Measurements from ENCODE around the gene PRDM2.
"Not testable (repeated sequence)": the region's sequence is repeated elsewhere in the genome, so short reads cannot be mapped to it uniquely, and the experiment has no call there.

Gene PRDM2, protein sequence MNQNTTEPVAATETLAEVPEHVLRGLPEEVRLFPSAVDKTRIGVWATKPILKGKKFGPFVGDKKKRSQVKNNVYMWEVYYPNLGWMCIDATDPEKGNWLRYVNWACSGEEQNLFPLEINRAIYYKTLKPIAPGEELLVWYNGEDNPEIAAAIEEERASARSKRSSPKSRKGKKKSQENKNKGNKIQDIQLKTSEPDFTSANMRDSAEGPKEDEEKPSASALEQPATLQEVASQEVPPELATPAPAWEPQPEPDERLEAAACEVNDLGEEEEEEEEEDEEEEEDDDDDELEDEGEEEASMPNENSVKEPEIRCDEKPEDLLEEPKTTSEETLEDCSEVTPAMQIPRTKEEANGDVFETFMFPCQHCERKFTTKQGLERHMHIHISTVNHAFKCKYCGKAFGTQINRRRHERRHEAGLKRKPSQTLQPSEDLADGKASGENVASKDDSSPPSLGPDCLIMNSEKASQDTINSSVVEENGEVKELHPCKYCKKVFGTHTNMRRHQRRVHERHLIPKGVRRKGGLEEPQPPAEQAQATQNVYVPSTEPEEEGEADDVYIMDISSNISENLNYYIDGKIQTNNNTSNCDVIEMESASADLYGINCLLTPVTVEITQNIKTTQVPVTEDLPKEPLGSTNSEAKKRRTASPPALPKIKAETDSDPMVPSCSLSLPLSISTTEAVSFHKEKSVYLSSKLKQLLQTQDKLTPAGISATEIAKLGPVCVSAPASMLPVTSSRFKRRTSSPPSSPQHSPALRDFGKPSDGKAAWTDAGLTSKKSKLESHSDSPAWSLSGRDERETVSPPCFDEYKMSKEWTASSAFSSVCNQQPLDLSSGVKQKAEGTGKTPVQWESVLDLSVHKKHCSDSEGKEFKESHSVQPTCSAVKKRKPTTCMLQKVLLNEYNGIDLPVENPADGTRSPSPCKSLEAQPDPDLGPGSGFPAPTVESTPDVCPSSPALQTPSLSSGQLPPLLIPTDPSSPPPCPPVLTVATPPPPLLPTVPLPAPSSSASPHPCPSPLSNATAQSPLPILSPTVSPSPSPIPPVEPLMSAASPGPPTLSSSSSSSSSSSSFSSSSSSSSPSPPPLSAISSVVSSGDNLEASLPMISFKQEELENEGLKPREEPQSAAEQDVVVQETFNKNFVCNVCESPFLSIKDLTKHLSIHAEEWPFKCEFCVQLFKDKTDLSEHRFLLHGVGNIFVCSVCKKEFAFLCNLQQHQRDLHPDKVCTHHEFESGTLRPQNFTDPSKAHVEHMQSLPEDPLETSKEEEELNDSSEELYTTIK (N-terminal part only)

DNA sequence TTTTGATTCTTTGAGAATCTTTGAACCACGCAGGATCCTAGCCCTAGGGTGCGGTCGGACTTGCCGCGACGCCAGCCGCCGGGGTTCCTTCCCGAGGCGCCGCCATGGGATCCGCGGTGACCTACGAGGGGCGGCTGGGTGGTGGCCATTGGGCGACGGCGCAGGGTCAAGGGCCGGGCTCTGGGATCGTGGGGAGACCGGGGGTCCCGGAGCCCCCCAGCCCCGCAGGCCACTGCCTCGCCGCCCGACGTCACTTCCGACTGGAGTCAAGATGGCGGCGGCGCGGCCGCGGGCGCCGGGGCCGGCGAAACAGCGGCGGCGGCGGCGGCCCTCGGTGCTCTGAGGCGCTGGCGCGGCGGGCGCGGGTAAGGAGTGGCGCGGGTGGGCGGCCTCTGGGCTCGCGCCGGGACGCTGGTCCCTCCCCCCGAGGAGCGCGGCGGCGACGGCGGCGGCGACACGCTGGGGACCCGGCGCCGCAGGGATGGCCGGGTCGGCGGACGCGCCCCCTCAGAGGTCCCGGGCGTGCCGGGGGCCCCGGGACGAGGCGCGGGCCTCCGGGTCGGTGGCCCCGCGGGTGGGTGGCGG, at the start of gene PRDM2:
TSS of gene PRDM2 (plus strand) at position 253 of the 585 bp plus-strand sequence. CDS start 15,418 bp downstream, outside the sequence.
- peak; percentile 45 for DNase-seq (ENCODE audit: low read depth)

DNA sequence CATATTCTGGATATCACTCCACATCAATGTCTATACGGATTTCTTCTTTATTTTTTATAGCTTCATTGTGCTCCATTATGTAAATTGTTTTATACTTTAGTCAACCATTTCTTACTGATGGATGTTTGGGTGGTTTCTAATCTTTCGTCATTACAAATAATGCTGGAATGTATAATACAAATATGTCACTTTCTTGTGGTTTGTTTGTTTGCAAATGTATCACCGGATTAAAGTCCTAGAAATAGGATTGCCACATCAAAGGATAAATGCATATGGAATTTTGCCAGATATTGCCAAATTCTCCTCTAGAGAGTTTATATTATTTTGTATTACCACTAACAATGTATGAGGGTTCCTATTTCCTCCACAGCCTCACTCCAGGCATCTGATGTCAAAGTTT, 48.7 kb upstream of the PRDM2 start:
- DNase-seq (ENCODE audit: low read depth): no peak

DNA sequence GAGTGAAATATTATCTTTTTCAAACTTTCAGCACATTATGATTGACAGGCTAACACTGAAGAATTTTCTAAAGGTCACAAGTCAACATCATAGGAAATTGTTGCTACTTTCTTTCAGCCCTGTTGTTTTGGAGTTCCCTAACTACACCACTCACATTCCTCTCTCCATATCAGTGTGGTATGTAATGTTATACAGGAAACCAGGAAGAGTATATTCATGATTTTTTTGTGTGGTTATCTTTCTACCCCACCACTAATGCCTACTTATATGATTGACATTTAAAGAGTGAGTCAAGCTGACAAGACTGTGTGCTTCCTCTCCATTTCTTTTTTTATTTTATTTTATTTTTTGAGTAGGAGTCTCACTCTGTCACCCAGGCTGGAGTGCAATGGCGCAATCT, 47.8 kb upstream of the PRDM2 start:
- DNase-seq (ENCODE audit: low read depth): no peak

DNA sequence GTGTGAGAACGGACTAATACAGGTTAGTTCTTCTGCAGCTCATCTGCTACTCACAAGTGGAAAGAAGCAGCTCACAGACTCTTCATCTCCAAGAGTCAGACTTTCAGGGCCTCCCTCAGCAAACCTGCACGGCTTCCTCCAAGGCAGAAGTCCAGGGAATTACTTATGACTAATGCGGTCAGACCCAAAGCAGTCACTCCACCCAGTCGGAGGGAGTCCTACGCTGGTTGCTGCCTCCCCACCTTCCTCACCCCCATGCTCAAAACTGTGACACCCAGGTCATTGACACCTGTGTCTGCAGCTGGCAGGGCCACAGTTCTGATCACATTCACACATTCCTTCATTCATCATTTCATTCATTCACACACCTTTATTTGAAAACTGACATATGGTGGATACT, 38.4 kb upstream of the PRDM2 start:
- no peak for DNase-seq (ENCODE audit: low read depth)

DNA sequence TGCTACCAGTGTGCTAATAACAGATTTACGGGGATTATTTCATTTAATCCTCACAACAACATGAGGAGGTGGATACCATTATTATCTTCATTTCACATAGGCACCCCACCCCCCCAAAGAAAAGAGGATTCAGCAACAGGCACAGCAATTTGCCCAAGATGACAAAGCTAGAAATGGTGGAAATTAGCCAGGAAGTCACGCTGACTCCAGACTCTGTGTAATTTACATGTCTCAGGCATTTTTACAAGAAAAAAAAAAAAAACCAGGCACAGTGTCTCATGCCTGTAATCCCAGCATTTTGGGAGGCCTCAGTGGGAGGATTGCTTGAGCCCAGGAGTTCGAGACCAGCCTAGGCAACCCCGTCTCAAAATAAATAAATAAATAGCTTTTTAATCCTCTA, 37.5 kb upstream of the PRDM2 start:
- DNase-seq (ENCODE audit: low read depth): no peak

DNA sequence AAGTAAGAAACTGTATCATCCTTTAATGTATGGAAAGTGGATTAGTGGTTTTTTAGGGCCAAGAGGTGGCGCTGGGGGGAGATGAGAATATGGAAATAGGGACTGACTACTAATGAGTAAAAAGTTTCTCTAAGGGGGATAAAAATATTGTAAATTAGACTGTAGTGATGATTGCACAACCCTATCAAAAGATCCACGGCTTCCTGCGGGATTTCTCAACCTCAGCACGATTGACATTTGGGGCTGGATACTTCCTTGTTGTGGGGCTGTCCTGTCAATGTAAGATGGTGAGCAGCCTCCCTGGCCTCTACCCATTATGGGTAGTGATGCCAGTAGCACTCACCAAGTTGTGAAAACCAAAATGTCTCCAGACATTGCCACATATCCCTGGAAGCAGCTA, 36.0 kb upstream of the PRDM2 start:
- DNase-seq (ENCODE audit: low read depth): no peak

DNA sequence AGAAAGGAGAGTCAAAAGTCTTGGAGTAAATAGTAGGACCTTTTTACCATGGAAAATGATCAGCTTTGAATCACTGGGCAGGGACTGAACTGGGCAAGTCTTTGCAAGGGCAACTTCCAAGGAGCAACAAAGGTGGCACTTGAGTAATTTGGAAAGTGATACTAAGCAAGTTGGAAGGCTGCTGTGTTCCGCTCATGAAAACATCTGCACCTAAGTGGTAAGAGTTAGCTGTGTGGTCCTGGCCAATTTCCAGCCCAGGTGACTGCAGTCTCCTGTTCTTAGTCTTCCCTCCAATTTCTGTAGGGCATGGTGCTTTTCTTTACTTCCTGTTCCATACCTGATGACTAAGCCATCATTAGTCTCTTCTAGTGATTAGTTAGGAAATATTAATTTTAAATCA, 35.5 kb upstream of the PRDM2 start:
- DNase-seq (ENCODE audit: low read depth): no peak

DNA sequence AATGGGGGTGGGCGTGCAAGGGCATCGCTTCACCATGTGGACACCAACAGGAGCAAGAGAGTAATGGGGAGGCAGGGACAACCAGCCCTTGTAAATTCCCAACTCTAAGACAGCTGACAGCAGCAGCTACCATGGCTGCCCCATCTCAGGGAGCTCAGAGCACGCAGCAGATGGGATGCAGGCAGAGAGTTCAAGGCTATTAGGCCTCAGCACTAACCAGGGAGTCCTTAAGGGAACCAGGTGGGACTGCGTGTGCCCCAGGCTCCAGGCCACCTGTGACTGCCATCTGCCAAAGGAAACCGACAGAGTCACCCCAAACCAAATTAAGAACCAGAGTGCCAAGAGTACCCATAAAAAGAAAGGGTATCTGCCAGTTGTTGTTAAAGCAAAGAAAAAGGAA, 33.7 kb upstream of the PRDM2 start:
- no peak for DNase-seq (ENCODE audit: low read depth)

DNA sequence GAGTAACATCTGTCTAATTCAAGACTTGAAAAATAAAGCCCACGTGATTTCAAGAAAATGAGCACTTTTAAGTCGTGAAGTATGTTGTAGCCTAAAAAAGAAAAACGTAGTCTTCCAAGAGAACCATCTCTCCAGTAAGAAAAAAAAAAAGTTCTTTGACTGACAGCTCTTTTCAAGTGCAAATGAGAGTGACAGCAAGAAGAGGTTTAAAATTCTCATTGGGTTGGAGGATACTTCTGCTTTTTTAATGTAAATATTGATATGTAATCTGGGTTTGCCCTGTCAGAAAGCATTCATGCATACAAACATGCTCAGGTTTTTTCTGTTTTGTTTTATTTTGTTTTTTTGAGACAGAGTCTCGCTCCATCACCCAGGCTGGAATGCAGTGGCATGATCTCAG, 32.3 kb upstream of the PRDM2 start:
- DNase-seq (ENCODE audit: low read depth): no peak

DNA sequence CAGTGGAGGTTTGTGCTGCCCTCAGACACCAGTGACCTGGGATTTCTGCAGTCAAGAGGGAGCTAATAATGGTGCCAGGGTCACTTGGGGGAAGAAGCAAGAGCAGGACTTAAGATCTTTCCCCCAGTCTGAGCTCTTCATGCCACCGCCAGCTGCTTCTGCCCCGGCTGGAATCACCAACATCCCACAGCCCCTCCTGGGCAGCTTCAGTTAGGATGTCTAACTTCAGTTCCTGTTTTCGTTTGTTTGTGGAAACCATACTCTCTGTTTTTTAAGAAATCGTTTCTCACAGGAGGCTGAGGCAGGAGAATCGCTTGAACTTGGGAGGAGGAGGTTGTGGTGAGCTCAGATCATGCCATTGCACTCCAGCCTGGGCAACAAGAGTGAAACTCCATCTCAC, 25.6 kb upstream of the PRDM2 start:
- no peak for DNase-seq (ENCODE audit: low read depth)

DNA sequence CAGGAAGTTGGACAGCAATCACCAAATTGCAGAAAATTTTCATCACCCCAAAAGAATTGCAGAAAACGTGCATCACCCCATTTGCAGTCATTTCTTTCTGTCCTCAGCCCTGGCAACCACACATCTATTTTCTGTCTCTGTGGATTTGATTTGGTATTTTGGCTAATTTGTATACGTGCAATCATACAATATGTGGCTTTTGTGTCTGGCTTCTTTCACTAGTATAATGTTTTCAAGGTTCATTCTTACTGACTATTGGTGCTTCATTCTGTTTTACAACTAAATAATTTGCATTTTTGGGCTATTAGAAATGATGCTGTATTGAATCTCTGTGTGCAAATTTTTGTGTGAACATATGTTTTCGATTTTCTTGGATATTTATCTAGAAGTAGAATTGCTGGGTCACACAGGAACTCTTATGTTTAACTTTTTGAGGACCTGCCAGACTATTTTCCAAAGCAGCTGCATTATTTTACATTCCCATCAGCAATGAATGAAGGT, 24.8 kb upstream of the PRDM2 start:
- DNase-seq (ENCODE audit: low read depth): no peak

DNA sequence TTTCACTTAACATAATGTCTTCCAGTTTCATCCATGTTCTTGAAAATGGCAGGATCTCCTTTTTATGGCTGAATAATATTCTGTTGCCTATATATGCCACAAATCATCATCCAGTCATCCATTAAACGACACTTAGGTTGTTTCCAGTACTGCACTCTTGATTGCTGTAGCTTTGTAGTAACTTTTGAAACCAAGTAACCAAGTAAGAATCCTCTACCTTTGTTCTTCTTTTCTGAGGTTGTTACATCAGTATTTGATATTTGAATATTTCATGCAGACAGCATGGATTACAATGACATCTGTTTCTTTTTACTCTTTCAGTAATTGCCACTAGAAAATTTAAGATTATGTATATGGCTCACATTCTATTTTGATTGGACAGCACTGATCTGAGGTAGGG, 22.1 kb upstream of the PRDM2 start:
- DNase-seq (ENCODE audit: low read depth): no peak

DNA sequence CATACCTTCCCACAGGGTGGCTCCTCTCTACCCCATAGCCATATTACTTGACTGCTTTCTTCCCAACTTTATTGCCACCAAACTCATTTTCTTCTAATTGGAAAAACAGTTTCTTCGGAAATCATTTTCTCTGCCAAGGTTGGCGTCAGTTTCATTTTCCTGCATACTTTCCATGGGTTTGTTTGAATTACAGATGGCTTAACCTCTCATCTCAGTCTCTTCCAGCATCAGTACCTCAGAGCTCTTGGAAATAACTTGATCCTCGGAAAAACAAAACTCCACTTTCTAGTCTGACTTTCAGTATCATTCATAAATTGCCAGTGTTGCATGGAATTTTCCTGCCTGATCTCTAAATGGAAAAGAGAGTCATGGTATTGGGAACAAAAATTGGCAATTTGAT, 20.3 kb upstream of the PRDM2 start:
- no peak for DNase-seq (ENCODE audit: low read depth)

DNA sequence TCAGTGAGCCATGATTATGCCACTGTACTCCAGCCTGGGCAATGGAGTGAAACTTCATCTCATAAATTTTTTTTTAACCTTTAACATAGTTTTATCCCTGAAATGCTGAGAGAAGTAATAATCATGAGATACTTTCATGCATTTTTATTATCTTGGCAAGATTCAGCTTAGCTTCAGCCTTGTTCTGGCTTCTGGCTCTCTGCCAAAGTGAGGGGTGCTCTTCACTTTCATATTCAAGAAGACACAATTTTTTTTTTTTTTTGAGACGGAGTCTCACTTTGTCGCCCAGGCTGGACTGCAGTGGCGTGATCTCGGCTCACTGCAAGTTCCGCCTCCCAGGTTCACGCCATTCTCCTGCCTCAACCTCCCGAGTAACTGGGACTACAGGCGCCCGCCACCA, 19.4 kb upstream of the PRDM2 start:
- DNase-seq (ENCODE audit: low read depth): not testable (repeated sequence)

DNA sequence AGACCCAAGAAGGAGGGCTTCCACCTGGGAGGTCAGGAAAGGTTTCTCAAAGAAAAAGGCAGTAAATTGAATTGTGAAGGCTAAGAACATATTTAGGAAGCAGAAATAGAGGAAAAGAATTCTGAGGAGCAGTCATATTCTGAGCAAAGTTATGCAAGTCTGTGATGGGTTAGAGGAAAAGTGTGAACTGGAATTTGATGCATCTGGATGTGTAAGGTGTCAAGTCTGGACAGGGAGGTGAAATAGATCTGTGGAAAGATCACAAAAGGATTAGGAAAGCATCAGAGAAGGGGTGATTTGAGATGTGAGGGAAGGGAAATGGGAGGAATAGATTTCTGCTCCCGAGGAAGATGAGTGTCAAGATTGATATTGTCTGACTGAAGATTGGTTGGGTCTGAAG, 18.1 kb upstream of the PRDM2 start:
- no peak for DNase-seq (ENCODE audit: low read depth)

DNA sequence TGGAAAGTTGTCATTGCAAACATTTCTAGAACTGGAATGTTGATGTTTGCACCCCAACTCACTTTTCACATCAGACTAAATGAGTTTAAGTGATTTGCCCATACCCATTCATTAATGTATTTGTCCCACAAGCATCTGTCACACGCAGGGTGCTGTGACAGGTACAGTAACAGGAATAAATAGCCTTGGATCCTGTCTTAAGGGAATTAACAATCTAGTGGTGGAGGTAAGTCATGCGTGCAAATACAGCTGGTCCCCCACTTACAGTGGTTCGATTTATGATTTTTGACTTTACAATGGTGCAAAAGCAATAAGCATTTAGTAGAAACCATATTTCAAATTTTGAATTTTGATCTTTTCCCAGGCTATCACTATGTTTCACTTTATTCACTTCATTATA, 17.5 kb upstream of the PRDM2 start:
- DNase-seq (ENCODE audit: low read depth): no peak

DNA sequence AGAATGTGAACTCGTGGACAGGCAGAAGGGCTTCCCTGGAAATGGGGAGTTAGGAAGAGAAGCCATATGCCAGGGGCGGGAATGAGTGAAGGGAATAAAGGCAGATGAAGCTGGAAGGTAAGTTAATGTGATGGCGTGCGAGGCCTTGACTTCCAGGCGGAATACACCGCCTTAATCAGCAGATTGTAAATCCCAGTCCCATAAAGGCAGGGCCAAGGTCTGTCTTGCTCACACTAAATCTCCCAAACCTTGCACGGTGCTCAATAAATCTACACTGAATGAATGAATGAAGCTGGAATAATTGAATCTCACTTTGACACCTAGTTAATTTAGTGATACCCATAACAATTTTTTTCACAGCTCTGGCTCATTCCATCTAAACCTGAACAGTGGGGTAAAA, 16.8 kb upstream of the PRDM2 start:
- no peak for DNase-seq (ENCODE audit: low read depth)

DNA sequence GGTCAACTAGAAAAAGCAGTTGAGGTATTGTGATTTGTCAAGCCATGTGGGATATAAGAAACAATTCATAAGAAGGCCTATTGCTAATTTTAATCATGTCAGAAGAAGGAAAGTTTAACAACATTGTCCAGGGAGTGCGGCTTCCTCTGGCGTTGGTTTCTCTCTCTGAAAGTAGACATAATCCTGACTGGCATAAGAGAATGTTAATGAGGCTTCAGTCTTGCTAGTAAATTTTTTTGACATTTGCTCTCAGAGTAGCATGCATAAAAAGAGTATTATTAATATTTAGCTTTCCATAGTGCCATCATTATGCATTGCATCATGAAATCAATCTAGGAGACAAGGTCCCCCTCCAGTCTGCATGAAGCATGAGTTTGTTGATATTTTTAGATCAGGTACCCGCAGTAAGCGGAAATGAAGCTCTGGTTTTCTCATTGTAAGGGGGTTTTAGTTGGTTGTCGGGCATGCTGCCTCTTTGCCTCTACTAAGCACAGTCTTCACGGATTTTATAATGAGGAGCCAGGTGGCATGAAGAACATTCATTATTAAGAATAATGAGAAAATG, 12.8 kb upstream of the PRDM2 start:
- DNase-seq (ENCODE audit: low read depth): no peak

DNA sequence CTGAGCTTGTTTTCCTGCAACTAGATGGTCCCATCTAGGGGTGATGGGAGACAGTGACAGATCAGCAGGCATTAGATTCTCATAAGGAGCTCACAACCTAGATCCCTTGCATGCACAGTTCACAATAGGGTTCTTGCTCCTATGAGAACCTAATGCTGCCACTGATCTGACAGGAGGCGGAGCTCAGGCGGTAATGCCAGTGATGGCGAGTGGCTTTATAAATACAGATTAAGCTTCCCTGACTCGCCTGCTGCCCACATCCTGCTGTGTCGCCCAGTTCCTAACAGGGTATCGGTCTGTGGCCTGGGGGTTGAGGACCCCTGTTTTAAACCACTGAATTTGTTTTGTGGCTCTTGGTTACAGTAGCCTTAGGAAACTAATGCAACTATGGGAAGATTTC, 6.9 kb upstream of the PRDM2 start:
- not testable (repeated sequence) for DNase-seq (ENCODE audit: low read depth)

DNA sequence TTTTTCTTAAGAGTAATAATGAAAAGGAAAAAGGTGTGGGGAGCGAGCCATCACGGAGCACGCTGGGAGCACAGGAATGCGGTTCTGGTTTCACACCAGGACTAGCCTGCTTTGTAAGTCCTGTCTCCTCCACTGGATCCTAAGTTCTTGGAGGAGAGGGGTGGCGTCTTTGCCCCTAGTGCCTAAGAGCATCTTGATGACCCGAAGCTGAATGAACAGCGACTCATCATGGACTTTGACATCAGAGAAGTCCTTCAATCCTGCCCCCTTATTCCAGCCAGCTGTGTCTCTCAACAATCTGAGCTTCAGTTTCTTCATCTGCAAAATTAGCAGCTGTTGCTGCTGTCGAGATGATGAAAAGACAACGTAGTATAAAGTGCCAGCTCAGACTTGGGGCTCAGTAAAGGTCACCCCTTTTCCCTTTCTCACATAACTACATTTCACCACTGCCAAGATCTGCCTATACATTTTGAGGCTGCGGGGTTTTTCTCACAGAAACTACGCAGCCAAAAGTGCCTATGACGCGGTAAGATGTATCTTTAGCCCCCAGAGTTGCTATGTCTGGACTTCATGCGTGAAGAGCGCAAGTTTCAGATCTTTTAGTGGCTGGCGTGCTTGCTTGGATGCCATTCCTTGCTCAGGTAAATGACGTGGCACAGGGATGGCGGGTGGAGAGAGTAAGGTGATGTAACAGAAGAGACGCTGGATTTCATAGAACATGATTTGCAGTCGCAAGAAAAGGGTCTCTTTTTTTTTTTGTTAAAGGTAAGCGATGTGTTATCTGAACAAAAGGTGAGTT, 4.9 kb upstream of the PRDM2 start:
- no peak for DNase-seq (ENCODE audit: low read depth)

DNA sequence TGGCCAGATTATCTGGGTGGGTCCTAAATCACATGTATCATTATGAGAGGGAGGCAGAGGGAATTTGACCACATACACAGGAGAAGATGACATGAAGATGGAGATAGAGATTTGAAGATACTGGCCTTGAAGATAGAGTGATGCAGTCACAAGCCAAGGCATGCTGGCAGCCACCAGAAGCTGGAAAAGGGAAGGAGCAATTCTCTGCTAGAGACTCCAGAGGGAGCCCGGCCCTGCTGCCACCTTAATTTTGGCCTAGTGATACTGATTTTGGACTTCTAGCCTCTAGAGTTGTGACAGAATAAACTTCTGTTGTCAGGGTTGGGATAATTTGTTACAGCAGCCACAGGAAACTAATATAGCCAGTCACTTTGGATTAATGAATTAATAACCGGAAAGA, 2.2 kb upstream of the PRDM2 start:
- peak; percentile 9 for DNase-seq (ENCODE audit: low read depth)
